GM12801 (cell line): ENCODE measurements around the gene RALY.

ENCODE experiments used
- TF ChIP-seq, protein P1 (sequence below): IDR thresholded peaks from one replicate; pipeline ENCODE4 v1.5.1; 2011; ENCODE audit warnings: control low read depth; ENCODE audit not compliant: insufficient read length; ENCODE audit errors: extremely low read depth

RALY gene

DNA sequence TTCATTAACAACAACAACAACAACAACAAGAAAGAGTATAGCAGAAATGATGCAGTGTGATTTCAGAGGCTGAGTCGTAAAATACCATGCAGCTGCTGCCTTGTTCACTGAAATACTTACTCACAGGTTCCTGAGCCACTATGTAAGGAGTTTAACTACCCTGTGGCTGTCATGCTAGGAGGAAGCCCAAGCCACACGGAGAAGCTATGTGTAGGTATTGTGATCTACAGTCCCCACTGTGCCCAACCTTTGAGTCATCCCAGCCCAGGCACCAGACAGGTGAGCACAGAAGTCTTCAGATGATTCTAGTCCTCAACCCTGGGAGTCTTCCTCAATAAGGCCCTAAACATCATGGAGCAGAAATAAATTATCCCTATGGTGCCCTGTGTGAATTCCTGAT lies 14.6 kb upstream of the RALY start:
- TF ChIP-seq, protein P1, sequence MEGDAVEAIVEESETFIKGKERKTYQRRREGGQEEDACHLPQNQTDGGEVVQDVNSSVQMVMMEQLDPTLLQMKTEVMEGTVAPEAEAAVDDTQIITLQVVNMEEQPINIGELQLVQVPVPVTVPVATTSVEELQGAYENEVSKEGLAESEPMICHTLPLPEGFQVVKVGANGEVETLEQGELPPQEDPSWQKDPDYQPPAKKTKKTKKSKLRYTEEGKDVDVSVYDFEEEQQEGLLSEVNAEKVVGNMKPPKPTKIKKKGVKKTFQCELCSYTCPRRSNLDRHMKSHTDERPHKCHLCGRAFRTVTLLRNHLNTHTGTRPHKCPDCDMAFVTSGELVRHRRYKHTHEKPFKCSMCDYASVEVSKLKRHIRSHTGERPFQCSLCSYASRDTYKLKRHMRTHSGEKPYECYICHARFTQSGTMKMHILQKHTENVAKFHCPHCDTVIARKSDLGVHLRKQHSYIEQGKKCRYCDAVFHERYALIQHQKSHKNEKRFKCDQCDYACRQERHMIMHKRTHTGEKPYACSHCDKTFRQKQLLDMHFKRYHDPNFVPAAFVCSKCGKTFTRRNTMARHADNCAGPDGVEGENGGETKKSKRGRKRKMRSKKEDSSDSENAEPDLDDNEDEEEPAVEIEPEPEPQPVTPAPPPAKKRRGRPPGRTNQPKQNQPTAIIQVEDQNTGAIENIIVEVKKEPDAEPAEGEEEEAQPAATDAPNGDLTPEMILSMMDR: no peak

DNA sequence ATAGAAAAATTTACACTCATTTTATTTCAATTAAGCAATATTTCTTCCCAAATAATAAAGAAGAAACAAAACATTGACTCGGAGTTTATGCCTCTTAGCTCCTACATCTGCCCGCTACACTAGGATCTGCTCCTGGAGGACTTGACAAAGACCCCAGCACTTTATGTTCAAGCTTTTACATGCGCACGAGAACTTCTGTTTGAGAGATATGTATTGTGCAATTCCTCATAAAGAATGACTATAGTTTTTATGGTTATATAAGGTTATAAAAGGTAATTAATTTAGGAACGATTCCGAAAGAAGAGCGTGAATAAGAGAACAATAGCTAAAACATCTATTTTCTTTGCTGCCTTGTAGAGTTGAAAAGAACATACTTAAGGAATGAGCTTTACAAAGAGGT lies 12.4 kb upstream of the RALY start:
- TF ChIP-seq, protein P1: no peak

DNA sequence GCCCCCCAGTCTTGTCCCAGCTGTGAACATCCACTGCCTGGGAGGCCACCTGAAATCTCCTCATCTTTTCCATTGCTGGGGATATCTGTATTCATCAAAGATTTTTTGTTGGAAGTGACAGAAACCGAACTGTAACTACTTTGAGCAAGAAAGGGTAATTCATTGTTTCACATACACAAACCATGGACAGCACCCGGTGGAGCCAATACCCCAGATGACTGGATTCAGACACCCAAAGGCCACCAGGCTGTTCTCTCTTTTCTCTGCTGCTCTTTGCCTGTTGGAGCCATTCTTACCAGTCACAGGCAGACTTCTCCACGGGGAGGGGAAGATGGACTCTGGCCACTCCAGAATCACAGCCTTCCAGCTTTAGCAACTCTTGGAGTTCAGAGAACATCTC lies 11.7 kb upstream of the RALY start:
- TF ChIP-seq, protein P1: no peak

DNA sequence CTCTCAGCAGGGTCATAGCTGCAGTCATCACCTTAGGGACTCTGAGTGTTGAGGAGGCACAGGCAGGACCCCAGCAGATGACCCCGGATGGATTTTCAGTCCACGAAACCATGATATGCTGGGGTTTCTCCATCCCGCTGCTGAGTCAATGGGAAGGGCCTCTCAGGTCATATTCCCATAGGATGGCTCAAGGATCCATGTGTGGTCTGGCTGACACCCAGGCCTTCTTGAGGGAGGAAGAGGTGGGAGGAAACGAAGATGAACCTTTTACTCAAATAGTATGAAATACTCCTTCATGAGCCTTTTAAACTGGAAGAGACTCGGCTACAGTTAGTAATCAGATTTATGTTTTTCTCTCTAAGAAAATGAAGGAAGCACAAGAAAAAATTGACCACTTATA lies 10.3 kb upstream of the RALY start:
- TF ChIP-seq, protein P1: no peak

DNA sequence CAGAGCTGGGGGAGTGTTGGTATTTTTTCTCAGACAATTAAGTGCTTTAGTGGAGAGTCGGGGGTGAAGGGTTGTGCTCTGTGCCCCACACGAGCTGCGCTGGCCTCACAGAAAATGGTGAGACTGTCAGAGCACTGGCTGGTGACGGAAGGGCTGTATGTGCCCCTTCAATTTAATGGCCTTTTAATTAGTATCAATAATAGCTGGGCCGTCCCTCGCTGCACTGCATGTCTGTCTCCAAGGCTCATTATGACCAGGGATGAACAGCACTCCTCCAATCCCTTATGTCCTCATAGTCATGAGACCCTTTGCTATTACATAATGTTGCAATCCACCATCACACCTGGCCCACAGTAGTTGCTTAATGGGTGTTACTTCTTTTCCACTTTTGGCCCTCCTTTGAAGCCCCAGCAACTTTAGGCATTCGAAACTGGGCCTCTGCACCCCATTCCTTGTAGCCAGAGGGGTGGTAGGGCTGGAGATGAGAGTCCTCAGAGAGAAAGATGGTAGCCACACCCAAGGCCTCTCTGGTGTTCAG lies 9.5 kb upstream of the RALY start:
- TF ChIP-seq, protein P1: no peak

DNA sequence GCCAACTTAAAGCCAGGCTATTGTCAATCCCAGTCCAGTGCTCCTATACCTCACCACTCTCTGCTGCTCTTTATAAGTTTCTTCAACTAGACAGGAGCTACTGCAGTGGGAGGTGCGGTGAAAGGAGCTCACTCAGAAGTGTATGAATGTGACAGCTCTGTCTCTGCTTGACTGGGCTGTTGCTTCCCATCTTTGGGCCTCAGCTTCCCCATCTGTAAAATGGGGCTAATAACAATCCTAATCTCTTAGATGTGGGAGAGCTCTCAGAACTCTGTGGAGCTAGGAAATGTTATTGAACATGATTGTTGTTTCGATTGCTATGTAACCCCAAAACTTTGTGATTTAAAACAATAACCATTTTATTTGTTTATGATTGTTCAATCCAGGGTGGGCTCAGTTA lies 8.4 kb upstream of the RALY start:
- TF ChIP-seq, protein P1: no peak

DNA sequence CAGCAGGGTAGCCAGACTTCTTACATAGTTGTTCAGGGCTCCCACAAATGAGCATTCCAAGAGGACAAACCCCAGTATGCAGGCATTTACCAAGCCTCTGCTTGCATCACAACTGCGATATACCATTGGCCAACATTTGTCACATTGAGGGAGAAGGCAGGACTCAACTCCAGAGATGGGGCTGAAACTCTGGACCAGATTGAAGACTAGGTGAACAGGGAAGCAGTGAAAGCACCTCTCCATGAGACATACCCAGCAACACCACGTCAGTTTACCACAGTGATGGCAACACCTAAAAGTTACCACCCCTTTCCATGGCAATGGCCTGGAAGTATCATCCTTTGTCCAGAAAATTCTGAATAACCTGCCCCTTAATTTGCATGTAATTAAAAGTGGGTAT lies 7.9 kb upstream of the RALY start:
- TF ChIP-seq, protein P1: no peak
